Amniotic stem cell (primary cell): ENCODE results near the gene PPP1R15B.
A peak's percentile ranks its signal among the peaks of the same experiment; 100 is the strongest.

ENCODE experiments used
- DNase-seq: peaks from one replicate; lab custom pipeline; 2025; lab: John Stamatoyannopoulos, UW

PPP1R15B gene

DNA sequence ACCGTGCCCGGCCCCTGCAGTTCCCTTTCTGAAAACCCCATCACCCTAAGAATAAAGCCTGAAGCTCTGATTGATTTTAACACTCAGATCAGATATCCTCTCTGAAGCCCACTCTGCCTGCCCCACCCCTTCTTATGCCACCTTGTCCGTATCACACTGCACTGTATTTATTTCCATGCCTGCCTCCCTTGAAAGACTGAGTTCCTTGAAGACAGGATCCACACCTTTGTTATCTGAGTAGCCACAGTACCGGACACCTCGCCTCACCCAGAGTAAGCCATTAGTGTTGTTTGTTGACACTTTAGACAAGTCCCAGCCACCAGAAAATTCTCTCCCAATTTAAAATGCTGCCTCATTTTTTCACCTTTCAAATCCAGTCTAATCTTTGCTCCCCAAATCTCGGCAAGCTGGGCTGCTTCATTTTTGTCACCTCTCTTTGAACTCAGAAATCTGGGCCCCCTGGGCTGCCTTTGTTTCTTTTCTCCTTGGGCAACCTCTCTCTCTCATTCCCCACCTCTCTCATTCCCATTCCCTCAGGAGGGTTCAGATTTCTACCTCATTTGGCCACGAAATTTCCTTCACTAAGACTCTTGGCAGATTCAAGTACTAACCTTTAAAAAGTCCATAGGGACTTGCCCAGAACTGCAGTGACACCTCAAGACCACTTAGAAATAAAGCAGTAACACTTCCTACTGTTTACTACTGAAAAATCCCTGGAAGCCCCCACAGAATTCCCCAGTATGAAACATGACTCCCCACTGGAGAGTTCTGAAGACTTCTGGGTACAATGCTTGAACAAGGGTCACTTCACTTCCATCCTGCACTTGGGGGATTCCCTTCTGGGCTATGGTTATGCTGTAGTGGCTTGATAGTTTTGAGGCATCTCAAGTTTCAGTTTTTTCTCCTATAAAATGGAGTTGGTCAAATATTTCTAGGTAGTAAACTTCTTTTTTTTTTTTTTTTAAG, 8.7 kb upstream of the PPP1R15B start:
- no peak for DNase-seq

DNA sequence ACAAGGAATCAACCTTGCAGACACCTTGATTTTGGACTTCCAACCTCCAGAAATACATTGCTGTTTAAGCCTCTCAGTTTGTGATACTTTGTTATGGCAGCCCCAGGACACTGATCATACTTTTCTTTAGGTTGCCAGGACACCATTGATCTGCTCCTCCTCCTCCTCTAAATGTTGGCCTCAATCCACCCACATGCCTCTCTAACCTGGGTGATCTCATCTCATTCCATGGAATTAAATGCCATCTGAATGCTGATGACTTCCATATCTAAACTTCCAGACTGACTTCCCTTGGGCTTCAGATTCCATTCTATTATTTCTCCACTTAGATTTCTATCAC, 7.4 kb upstream of the PPP1R15B start:
- DNase-seq, result no peak

DNA sequence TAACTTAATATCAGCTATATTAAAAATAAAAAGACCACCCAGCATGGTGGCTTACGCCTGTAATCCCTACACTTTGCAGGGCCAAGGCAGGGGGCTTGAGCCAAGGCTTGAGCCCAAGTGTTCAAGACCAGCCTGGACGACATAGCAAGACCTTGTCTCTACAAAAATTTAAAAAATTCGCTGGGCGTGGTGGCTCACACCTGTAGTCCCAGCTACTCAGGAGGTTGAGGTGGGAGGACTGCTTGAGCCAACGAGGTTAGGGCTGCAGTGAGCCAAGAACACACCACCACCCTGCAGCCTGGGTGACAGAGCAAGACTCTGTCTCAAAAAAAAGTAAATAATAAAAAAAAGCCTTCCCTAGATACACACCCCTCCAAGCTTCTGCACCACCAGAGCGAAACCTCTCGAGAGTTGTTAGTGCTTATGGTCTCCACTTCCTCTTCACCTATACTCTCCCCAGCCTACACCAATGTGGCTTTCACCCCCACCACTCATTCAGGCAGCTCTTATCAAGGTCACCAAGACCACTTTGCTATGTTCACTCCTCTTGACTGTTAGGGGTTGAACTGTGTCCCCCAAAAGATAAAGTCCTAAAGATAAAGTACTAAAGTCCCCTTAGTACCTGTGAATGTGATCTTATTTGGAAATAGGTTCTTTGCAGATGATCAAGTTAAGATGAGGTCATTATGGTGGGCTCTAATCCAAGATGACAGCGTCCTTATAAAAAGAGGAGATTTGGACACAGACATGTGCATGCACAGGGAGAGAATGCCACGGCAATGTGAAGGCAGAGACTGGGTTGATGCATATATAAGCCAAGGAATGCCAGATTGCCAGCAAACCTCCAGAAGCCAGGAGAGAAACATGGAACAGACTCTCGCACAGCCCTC, 6.8 kb upstream of the PPP1R15B start:
- DNase-seq, result no peak

DNA sequence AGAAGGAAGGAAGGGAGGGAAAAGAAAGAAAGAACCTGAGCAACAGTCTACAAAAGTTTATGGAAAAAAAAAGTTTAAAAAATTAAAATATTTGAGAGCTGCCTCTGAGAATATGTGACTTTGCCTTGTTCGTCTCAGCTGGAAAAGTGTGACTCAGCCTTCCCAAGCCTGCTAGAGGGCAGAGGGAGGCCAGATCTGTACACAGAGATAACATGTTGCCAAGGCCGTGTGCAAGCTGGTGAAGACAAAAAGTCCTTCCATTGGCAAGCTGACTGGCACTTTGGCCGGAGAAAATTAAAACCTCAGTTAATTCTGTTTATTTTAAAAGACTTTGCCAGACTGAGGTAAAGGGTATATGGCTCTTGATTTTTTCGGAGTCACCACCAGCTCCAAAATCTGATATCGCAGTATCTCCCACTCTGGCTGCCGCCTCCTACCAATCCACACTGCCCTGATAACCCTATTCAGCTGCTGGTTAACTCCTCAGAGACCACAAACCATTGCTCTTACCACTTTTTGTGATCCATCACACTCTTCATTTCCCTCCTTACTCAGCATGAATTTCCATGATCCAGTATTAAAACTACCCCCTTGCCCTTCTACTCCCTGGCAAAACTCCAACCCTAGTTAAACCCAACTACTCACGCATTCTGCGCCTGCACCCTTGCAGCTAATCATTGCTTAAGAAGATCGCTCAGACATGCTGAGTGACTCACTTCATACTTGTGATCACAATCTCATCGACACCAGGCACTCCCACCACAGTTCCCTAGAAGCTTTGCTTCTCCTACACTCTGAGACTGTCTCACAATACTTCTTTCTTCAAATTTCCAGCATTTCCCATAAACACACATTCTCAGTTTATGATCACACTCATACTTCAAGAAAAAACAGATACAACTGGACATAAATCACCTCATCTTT, 5.7 kb upstream of the PPP1R15B start:
- peak; percentile 87 for DNase-seq

DNA sequence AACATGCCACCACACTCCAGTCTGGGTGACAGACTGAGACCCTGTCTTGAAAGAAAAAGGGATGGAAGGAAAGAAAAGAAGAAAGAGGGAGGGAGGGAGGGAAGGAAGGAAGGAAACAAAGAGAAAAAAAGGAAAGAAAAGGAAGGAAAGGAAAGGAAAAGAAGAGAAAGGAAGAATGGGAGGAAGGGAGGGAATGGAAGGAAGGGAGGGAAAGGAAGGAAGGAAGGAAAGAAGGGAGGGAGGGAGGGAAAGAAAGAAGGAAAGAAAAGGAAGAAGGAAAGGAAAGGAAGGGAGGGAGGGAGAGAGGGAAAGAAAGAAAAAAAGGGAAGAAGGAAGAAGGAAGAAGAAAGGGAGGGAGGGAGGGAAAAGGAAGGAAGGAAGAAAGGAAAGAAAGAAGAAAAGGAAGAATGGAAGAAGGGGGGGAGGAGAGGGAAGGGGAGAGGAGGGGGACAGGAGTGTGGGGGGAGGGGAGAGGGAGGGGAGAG, 5.0 kb upstream of the PPP1R15B start:
- no peak for DNase-seq

DNA sequence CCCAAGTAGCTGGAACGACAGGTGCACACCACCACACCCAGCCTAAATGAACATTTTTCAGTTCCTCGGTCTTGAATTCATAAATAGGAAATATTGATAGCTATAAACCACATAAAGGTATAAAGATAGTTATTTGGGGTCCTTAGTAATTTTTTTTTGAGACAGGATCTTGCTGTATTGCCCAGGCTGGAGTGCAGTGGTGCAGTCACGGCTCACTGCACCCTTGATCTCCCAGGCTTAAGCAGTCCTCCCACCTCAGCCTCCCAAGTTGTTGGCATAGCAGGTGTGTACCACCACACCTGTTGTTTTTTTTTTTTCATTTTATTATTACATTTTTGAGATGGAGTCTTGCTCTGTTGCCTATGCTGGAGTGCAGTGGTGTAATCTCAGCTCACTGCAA, 3.7 kb upstream of the PPP1R15B start:
- DNase-seq, result no peak

DNA sequence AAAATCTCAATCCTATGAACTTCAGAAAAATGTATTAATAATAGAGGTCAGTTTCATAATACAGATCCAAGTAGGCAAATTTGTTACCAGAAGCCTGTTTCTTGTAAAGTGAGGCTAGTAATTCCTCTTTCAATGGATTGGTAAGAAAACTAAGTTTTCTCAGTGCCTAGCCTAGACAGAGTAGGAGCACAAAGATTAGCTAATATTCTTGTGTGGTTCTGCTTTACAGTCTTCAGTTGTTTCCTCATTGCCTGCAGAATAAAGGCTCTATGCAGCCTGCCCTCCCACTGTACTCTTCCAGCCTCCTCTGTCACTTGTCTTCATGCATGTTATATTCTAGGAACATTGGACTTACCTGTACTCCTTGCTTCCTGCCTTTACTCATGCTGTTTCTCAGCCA, 2.4 kb upstream of the PPP1R15B start:
- no peak for DNase-seq

DNA sequence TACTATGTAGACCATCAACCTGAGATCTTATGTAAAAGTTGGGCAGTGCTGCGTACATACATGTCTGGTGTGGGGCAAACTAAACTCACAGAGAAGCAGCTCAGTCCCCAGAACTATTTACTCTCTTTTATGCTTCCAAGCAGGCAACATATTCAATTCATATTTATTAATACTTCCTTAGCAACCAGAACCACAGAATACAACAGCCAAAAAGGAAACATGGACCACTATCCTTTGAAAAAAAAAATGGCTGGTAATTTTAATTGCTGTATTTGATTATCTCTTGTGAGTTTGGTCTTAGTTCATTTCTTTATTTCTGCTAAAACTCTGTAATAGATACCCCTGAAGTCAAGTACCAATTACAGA, 1.5 kb upstream of the PPP1R15B start:
- DNase-seq, result no peak

DNA sequence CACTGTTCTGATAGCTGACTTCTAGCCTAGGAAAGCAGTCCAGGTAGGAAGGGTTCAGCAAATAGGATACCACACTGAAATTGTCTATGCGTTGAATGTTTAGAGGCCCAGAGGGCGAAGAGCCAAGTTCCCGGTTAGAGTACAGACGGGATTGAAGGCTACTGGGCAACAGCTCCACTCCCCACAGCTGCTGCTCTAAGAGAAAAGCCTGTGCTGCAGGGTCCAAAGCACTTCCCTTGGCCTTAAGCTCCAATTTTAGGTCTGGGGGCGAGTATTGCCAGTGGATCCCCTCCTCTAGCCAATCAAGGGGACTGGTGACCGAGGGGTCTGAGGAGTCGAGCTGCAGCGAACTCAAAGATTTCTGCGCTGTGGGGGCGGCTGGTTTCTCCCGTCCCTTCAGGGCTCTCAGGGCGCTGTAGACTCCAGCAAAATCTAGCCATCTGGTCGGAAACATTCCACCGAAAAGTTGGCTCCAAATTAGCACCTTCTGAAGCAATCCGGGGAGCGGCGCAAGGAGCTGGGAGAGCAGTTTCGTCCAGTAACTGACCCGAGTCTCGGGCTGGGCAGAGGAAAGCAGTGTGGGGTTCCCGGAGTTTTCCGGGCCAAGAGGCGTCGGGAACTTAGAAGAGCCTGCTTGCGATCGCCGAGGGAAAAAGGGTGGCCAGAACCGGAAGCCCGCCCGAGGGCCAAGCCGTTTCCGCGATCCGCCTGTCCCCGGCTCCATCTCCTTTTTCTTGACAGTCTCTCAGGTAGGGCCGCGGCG, 748 bp downstream of the PPP1R15B start:
- no peak for DNase-seq

DNA sequence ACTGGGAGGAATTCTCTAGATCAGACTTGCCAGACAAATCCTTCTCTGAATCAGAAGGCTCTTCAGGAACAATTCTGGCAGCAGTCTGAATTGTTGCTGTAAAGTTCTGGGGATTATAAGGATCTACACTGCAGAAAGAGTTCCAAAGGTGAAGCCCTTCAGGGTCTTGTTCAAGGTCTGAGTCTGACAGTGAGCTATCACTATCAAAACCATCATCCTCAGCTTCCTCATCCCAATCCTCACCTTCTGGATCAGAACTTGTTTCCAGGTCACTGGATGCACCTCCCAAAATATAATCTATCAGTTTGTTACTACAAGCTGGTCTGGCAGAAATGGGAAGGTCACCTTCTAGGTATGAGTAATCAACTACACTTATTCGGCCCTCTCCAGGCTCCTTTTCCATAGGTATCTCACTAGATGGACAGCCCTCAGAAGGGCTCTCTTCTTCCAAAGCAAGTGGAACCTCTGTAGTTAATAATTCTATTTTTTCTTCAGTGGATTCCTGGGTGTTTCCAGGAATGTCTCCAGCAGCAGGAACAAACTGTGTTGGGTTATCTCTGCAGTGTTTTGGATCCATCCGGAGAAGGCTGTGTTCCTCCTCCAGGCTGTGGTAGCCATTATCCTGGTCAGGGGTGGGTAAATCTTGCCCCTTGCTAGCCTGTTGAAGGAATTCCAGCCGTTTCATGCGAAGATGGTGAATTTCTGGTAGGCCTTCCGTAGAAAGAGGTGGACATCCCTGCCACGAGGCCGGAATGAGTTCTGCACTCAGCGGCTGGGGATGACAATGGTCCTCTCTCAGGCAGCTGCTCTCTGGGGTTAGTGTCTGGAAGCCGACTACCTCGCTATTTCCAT, 1.6 kb downstream of the PPP1R15B start:
- no peak for DNase-seq

DNA sequence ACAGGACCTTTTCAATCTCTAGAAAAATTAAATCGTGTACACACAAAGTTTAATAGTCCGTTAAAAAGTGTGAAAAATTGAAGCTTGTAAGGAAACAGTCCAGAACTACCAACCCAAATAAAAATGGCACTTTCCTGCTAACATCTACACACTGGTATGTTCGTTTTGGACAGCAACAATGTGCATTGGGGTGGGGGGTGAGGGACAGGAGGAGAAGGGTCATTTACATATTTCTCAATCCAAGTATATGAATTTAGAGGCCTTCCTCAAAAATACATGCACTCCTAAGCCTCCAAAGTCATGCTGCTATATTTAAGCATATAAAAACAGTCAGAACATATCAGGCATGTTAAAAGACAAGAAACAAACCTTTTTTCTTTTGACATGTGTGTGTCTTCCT, 2.5 kb downstream of the PPP1R15B start:
- DNase-seq, result no peak

DNA sequence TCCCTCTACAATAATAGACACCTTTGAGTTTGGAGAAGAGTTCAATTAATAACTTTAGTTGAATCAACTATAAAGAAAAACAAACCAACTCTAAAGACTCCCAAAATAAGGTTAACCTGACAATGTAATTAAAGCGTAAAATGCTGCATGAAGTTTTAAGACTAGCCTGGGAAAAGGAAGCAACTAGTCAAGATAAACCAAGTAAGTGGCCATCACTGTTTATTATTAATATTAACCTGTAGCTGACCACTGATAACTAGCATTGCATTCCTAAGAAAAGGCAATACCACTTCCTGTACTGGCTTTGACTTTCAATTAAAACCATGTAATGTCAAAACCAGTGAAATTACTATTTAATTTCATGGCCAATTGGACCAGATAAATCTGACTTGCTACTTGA, 3.0 kb downstream of the PPP1R15B start:
- DNase-seq, result no peak

DNA sequence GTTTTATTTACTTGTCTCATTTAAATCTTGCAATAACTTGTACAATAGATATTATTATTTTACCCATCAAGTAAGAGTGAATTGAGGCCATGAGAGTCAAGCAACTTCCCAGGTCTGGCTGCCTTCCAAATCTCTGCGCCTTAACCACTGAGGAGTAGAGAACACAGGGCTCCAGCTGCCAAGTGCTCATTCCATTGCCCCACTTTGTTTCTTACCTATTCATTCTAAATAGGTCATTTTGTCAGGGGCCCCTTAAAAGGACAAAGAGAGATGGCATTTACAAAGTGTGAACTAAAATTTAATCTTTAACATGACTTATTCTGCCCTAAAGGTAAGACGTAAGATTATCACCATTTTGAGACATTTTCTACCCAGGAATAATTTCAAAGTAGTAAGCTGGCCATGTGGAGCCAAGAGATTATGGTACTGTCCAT, 3.5 kb downstream of the PPP1R15B start:
- peak; percentile 43 for DNase-seq

DNA sequence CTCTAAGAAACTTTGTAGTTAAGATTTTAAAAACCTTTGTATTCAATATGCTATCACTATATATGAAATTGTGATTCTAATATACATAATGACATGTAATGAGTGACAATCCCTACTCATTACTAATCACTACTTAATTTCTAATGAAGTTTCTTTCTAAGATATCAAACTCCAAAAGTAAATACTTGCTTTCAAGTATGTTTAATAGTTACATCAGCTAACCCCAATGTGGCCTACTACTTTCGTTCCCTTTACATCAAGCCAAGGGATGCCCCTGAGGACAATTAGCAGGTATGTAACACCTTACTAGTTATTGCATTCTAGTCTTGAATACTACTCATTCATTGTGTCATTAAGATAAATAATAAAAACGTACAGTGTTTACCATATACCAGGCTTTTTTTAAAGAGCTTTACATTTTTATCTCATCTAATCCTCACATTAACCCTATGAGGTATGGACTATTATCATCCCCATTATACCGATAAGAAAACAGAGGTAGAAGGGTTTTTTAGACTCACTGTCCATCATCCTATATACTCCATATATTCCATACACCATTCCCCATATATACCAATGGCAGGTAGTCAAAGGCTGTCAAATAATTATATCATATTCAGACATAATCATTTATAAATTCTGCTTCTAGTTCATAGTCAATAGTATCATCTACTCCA, 4.2 kb downstream of the PPP1R15B start:
- DNase-seq, result no peak

DNA sequence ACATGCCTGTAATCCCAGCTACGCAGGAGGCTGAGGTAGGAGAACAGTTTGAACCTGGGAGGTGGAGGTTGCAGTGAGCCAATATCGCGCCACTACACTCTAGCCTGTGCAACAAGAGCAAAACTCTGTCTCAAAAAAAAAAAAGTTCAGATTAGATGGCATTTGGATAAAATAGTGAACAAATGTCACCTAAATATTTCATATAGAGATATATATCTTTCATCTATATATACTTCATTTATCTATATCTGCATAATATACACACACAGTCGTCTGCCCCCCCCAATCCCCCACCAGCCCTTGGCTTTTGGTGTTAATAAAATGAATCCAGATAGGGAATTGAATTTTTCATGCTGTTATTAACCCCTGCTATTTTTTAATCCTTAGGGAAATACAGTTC, 5.0 kb downstream of the PPP1R15B start:
- DNase-seq, result no peak

DNA sequence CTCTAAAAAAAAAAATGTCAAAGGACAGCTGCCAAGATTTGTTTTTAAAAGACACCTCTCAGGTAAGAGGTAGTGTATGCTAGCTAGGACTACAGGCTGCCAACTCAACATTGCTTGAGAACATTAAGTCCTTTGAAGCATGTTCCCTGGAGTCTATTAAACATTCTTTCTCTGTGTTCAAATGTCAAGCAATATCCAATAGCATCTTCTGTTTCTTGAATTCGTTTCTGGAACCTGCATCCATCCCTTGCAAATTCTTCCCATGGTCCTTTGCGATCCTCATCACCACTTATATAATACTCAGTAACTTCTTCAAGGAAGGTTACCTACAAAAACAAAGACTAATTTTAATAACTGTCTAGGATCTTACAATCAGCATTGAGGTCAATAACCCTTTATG, 5.6 kb downstream of the PPP1R15B start:
- no peak for DNase-seq

DNA sequence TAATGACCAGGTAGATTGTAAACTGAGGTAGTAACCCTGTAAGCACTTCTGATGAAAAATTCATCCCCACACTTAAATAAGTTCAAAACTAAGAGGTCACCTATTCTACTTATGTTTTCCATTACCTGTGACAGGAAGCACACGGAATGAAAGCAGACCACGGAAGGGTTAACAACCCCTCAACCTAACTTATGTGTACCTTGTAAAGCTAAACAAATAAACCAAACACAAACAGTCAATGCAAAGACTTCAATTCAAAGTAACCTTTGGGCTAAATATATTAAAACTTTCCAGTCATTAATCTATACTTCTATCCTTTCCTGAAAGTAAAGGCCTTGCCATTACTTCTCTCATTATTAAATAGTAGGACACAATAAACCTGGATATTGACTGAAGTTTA, 7.0 kb downstream of the PPP1R15B start:
- no peak for DNase-seq

DNA sequence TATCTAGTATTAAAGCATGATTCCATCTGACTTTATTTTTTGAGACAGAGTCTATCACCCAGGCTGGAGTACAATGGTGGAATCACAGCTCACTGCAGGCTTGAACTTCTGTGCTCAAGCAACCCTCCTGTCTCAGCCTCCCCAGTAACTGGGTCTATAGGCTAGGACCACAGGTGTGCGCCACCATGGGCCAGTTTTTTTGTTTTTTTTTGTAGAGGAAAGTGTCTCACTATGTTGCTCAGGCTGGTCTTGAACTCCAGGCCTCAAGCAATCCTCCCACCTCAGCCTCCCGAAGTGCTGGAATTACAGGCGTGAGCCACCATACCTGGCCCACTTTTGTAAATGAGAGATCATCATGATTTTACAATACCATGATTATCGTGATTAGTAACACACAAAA, 9.2 kb downstream of the PPP1R15B start:
- no peak for DNase-seq

DNA sequence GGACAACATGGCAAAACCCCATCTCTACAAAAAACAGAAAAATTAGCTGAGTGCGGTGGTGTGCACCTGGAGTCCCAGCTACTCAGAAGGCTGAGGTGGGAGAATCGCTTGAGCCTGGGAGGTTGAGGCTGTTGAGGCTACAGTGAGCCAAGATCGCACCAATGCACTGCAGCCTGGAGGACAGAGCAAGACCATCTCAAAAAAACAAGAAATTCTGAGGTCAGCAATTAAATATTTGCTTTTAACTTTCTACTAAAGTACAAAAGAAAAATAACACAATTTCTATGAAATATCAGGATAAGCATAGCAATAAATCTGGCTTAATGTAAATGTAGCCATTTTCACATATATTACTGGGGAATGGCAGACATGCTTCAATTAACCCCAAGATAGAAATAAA, 9.9 kb downstream of the PPP1R15B start:
- no peak for DNase-seq
